ENCODE data around the gene AMZ1. TPM values are rescaled to one million over a fixed set of nuclear protein-coding genes. Genes with fewer than 3 reads are reported as not detected.
"Not testable (repeated sequence)": the region's sequence is repeated elsewhere in the genome, so short reads cannot be mapped to it uniquely, and the experiment has no call there.

The AMZ1 gene
- total RNA-seq, 2 experiments from 2014 or later, result 0.14 TPM

DNA sequence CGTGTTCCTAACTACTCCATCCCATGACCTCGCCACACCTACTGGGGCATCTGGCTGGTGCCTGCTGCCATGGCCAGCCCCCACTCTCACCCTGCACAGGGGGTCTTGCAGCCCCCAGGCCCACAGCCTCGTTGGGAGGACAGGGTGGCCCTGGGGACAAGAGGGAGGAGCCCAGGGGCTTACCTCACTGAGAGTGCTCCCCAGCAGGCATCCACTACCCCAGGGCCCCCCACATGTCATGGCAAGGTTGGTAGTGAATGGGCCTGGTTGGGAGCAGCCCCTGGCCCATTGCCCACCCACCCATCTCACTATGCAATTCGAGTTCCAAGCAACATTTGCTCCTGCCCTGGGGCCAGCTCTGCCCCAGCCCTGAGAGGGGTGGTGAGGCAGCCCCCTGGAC, 24.0 kb upstream of the AMZ1 start:
- no peaks in the 10 kb centered on the region for H3K36me3 Mint-ChIP-seq (ENCODE audit: low read depth)

GRCh38 chr7:2665359-2665791, 22.6 kb upstream of the AMZ1 start:
- Mint-ChIP-seq H3K4me1 (peaks cover 1% of the 10 kb centered on the region), H3K9me3 (ENCODE audit: low read depth) (no peaks in the 10 kb centered on the region), H3K27ac (no peak overlapping the region), H3K27me3 (peaks cover 14% of the 10 kb centered on the region), H3K4me3 (no peak overlapping the region), H3K36me3 (ENCODE audit: low read depth) (no peaks in the 10 kb centered on the region)
- peak; percentile 40 for DNase-seq
- intact Hi-C loops (cut with DNase I, micrococcal nuclease), result no loop called here
- ChIA-PET POLR2A (no interaction called here), CTCF (interaction anchor here (0.6 kb wide), 1 partner anchor 256 kb away, joined by 5 read pairs; no protein-coding TSS in a partner anchor)
- ATAC-seq, result peak; percentile 24

More for the DNA sequence above, 24.0 kb upstream of the AMZ1 start:
- peaks cover 8% of the 10 kb centered on the region for H3K27me3 Mint-ChIP-seq
- DNase-seq, result no peak
- no peak overlapping the region for H3K27ac Mint-ChIP-seq
- POLR2A ChIA-PET, result no interaction called here
- H3K4me1 Mint-ChIP-seq, result peaks cover 1% of the 10 kb centered on the region
- intact Hi-C loops (cut with DNase I, micrococcal nuclease), result no loop called here
- no peak for ATAC-seq
- CTCF ChIA-PET, result no interaction called here
- no peaks in the 10 kb centered on the region for H3K9me3 Mint-ChIP-seq (ENCODE audit: low read depth)
- H3K4me3 Mint-ChIP-seq, result no peak overlapping the region

- DNase-seq (no peak), ATAC-seq (no peak)
- H3K27me3 Mint-ChIP-seq, result peaks cover 14% of the 10 kb centered on the region
- CTCF ChIA-PET, result no interaction called here
- no peak overlapping the region for H3K27ac Mint-ChIP-seq
- POLR2A ChIA-PET, result no interaction called here
- no peaks in the 10 kb centered on the region for H3K9me3 Mint-ChIP-seq (ENCODE audit: low read depth)
- no peaks in the 10 kb centered on the region for H3K36me3 Mint-ChIP-seq (ENCODE audit: low read depth)
- peaks cover 7% of the 10 kb centered on the region for H3K4me1 Mint-ChIP-seq
- H3K4me3 Mint-ChIP-seq, result no peak overlapping the region
- intact Hi-C loops (cut with DNase I, micrococcal nuclease), result no loop called here
Observed at GRCh38 chr7:2666155-2666554, 21.8 kb upstream of the AMZ1 start.

DNA sequence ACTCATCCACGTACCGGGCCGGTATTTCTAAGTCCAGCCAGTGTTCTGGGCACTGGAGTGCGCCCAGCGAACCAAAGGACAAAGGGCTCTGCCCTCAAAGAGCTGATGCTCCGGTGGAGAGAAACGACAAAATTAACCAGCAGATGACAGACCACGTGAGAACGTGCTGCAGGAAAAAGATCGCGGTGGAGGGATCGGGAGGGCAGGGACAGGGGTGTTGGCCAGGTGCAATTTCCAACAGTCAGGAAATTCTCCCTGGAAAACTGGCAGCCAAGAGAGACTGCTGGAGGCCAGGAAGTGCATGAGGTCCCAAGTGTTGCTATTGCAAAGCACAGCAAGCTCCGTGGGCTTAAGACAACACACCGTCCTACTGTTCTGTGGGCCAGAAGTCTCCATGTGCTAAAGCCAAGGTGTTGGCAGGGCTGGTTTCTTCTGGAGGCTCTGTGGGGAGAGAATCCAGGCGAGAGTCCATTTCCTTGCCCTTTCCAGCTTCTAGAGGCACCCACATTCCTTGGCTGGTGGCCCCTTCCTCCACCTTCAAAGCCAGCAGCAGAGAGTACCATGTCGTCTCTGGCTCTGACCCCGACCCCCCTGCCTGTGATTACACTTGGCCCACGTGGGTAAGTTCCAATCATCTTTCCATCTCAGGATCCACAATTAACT, 21.3 kb upstream of the AMZ1 start:
- peaks cover 14% of the 10 kb centered on the region for H3K27me3 Mint-ChIP-seq
- no peak overlapping the region for H3K4me3 Mint-ChIP-seq
- H3K9me3 Mint-ChIP-seq (ENCODE audit: low read depth), result no peaks in the 10 kb centered on the region
- no peak for ATAC-seq
- ChIA-PET CTCF (interaction anchor here (3.9 kb wide), 1 partner anchor 43 kb away, joined by 23 read pairs; no protein-coding TSS in a partner anchor), POLR2A (interaction anchor here (0.5 kb wide), 1 partner anchor 259 kb away, joined by 4 read pairs; no protein-coding TSS in a partner anchor)
- H3K27ac Mint-ChIP-seq, result no peak overlapping the region
- intact Hi-C loops (cut with DNase I, micrococcal nuclease), result no loop called here
- DNase-seq, result no peak
- peaks cover 8% of the 10 kb centered on the region for H3K4me1 Mint-ChIP-seq
- no peaks in the 10 kb centered on the region for H3K36me3 Mint-ChIP-seq (ENCODE audit: low read depth)

DNA sequence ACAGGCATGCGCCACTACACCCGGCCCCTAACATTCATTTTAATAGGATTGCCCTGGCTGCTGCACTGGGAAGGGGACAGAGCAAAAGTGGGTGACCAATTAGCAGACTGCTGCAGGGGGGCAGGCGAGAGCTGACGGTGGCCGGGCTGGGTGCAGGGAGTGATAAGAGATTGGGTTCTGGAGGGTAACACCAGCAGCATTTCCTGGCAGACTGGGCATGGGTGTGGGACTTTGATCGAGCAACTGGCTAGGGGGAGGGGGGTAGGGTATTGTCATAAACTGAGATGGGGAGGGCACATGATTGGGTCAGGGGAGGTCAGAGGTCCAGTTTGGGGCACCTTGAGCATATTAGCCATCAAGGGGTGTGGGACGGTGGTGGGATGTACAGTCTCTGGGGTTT, 20.2 kb upstream of the AMZ1 start:
- ATAC-seq, result no peak
- ChIA-PET CTCF (interaction anchor here (3.9 kb wide), 1 partner anchor 42 kb away, joined by 23 read pairs; no protein-coding TSS in a partner anchor), POLR2A (no interaction called here)
- Mint-ChIP-seq H3K27me3 (peaks cover 14% of the 10 kb centered on the region), H3K4me1 (peaks cover 8% of the 10 kb centered on the region), H3K36me3 (ENCODE audit: low read depth) (no peaks in the 10 kb centered on the region), H3K27ac (no peak overlapping the region), H3K9me3 (ENCODE audit: low read depth) (no peaks in the 10 kb centered on the region), H3K4me3 (no peak overlapping the region)
- intact Hi-C loops (cut with DNase I, micrococcal nuclease), result no loop called here
- no peak for DNase-seq

- no peak overlapping the region for H3K4me3 Mint-ChIP-seq
- no peaks in the 10 kb centered on the region for H3K9me3 Mint-ChIP-seq (ENCODE audit: low read depth)
- H3K27me3 Mint-ChIP-seq, result peaks cover 14% of the 10 kb centered on the region
- H3K27ac Mint-ChIP-seq, result no peak overlapping the region
- ATAC-seq, result no peak
- ChIA-PET POLR2A (no interaction called here), CTCF (interaction anchor here (0.7 to 3.9 kb wide), 4 partner anchors 30 to 102 kb away, joined by 3 to 23 read pairs (median 3); no protein-coding TSS in a partner anchor)
- H3K4me1 Mint-ChIP-seq, result peaks cover 8% of the 10 kb centered on the region
- intact Hi-C loops (cut with DNase I, micrococcal nuclease), result no loop called here
- no peak for DNase-seq
- no peaks in the 10 kb centered on the region for H3K36me3 Mint-ChIP-seq (ENCODE audit: low read depth)
Observed at GRCh38 chr7:2668401-2668800, 19.6 kb upstream of the AMZ1 start.

DNA sequence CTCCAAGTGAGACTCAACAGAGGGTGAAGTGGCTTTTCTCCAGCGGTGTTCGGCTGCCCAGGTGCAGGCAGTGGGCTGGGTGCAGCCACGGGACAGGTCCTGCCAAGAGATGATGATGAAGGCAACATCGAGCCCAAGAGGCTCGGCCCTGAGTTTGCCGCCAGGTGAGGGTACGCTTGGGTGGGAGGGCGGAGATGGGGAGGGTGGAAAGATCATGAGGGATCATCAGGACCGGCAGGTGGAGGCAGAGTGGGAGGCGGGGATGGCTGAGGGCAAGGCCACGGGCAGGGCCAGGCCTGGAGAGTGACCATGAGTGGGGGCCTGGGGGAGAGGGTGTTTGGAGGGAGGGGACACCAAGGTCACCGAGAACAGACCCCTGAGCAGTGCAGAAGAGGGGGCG, 17.8 kb upstream of the AMZ1 start:
- ATAC-seq, result no peak
- Mint-ChIP-seq H3K27me3 (peaks cover 14% of the 10 kb centered on the region), H3K27ac (no peak overlapping the region), H3K4me3 (no peak overlapping the region), H3K9me3 (ENCODE audit: low read depth) (no peaks in the 10 kb centered on the region), H3K36me3 (ENCODE audit: low read depth) (no peaks in the 10 kb centered on the region), H3K4me1 (peaks cover 8% of the 10 kb centered on the region)
- DNase-seq, result no peak
- intact Hi-C loops (cut with DNase I, micrococcal nuclease), result no loop called here
- POLR2A ChIA-PET, result no interaction called here
- CTCF ChIA-PET, result interaction anchor here (0.8 to 3.9 kb wide), 10 partner anchors 10 to 201 kb away, joined by 3 to 30 read pairs (median 4); no protein-coding TSS in a partner anchor

DNA sequence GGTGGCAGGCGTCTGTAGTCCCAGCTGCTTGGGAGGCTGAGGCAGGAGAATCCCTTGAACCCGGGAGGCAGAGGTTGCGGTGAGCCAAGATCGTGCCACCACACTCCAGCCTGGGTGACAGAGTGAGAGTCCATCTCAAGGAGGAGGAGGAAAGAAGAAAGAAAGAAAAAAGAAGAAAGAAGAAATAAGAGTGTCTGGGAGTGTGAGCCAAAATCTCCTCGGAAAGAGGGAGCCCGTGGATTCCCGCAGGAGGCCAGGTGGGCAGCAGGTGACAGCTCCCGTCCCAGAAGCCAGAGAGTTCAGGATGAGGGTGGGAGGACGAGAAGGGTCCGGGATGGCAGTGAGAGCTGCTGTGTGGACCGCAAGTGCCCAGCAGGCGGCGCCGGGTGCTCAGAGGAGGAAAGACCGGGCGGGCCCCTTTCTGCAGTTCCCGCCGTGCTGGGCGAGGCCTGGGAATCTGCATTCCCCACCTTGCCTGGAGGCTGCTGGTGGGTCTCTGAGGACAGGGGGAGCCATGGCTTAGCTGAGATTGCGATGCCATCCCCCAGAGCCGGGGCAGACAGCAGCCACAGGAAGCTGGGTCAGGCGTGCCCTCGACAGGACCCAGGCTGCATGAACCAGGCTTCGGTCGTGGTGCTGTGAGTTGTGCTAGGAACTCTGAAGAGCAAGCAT, 17.1 kb upstream of the AMZ1 start:
- peaks cover 6% of the 10 kb centered on the region for H3K4me1 Mint-ChIP-seq
- H3K4me3 Mint-ChIP-seq, result no peak overlapping the region
- H3K27ac Mint-ChIP-seq, result no peak overlapping the region
- DNase-seq, result peak; percentile 88
- no peaks in the 10 kb centered on the region for H3K36me3 Mint-ChIP-seq (ENCODE audit: low read depth)
- H3K27me3 Mint-ChIP-seq, result peaks cover 12% of the 10 kb centered on the region
- no peaks in the 10 kb centered on the region for H3K9me3 Mint-ChIP-seq (ENCODE audit: low read depth)
- POLR2A ChIA-PET, result no interaction called here
- CTCF ChIA-PET, result interaction anchor here (0.7 to 3.1 kb wide), 13 partner anchors 9 to 863 kb away, joined by 3 to 30 read pairs (median 4); no protein-coding TSS in a partner anchor
- intact Hi-C loops (cut with DNase I, micrococcal nuclease), result loop anchor here (1.0 kb wide), 1 partner anchor 38 kb away; no protein-coding TSS in a partner anchor
- peak; percentile 95 for ATAC-seq

DNA sequence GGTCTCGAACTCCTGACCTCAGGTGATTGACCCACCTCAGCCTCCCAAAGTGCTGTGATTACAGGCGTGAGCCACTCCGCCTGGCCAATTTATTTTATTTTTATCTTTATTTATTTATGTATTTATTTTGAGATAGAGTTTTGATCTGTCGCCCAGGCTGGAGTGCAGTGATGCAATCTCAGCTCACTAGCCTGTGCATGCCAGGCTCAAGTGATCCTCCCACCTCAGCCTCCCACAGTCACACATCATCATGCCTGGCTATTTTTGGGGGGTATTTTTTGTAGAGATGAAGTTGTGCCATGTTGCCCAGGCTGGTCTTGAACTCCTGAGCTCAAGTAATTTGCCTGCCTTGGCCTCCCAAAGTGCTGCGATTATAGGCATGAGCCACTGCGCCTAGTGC, 14.8 kb upstream of the AMZ1 start:
- H3K4me3 Mint-ChIP-seq; DNase-seq; H3K4me1 Mint-ChIP-seq; intact Hi-C loops (cut with DNase I, micrococcal nuclease); H3K27me3 Mint-ChIP-seq; H3K36me3 Mint-ChIP-seq (ENCODE audit: low read depth); ATAC-seq; POLR2A ChIA-PET; H3K27ac Mint-ChIP-seq; H3K9me3 Mint-ChIP-seq (ENCODE audit: low read depth): not testable (repeated sequence)
- CTCF ChIA-PET, result interaction anchor here (0.8 to 3.1 kb wide), 3 partner anchors 37 to 222 kb away, joined by 4 to 30 read pairs (median 4); no protein-coding TSS in a partner anchor

DNA sequence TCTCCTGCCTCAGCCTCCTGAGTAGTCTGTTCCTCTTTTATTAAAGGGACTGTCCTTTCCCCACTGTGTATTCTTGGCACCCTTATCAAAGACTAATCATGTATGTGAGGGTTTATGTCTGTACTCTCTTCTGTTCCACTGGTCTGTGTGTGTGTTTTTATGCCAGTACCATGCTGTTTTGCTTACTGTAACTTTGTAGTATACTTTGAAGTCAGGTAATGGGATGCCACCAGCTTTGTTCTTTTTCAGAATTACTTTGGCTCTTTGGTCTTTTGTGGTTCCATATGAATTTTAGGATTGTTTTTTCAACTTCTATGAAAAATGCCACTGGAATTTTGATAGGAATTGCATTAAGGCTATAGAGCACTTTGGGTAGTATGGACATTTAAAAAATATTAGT, 14.1 kb upstream of the AMZ1 start:
- DNase-seq (no peak), ATAC-seq (no peak)
- intact Hi-C loops (cut with DNase I, micrococcal nuclease), result no loop called here
- POLR2A ChIA-PET, result no interaction called here
- H3K36me3 Mint-ChIP-seq (ENCODE audit: low read depth), result no peaks in the 10 kb centered on the region
- H3K4me1 Mint-ChIP-seq, result peaks cover 6% of the 10 kb centered on the region
- CTCF ChIA-PET, result interaction anchor here (0.8 to 1.5 kb wide), 2 partner anchors 44 to 223 kb away, joined by 4 read pairs; no protein-coding TSS in a partner anchor
- H3K27ac Mint-ChIP-seq, result no peak overlapping the region
- peaks cover 7% of the 10 kb centered on the region for H3K27me3 Mint-ChIP-seq
- no peak overlapping the region for H3K4me3 Mint-ChIP-seq
- no peaks in the 10 kb centered on the region for H3K9me3 Mint-ChIP-seq (ENCODE audit: low read depth)

DNA sequence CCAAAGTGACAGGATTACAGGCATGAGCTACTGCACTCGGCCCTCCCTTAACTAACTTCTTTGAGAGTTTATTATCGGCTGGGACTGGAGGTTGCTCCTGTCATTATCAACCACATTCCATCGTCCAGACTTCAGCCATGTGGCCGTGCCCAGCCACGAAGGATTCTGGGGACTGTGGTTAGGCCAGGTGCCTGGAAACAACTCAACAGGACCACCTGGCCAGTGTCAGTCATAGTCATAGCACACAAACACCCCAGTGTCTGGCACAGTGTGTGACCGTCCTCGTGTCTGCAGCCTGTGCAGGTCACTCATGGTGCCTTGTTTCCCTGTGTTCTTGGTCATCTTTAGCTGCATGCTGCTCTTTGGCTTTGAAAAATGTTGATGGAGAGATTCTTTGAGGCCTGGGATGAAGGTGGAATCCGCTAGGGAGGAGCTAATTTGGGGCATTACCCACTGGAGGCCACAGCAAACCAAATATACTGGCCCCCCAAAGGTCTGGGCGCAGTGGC, 12.7 kb upstream of the AMZ1 start:
- intact Hi-C loops (cut with DNase I, micrococcal nuclease), result no loop called here
- DNase-seq (no peak), ATAC-seq (no peak)
- peaks cover 6% of the 10 kb centered on the region for H3K4me1 Mint-ChIP-seq
- no peaks in the 10 kb centered on the region for H3K36me3 Mint-ChIP-seq (ENCODE audit: low read depth)
- POLR2A ChIA-PET, result no interaction called here
- H3K4me3 Mint-ChIP-seq, result no peak overlapping the region
- CTCF ChIA-PET, result interaction anchor here (0.7 to 1.6 kb wide), 2 partner anchors 31 to 35 kb away, joined by 4 to 7 read pairs; no protein-coding TSS in a partner anchor
- no peaks in the 10 kb centered on the region for H3K9me3 Mint-ChIP-seq (ENCODE audit: low read depth)
- no peaks in the 10 kb centered on the region for H3K27me3 Mint-ChIP-seq
- H3K27ac Mint-ChIP-seq, result no peak overlapping the region

All from activated CD4-positive, alpha-beta T cell treated with anti-CD3 and anti-CD28 coated beads for 36 hours (primary cell).